Skeletal muscle satellite cell (primary cell): ENCODE data around the gene AGER.
"Not testable (repeated sequence)": the region's sequence is repeated elsewhere in the genome, so short reads cannot be mapped to it uniquely, and the experiment has no call there.

ENCODE experiments used
- H3K27me3 ChIP-seq: 2 replicates; pipeline ENCODE4 v1.7.0; 2013; ENCODE audit warnings: low read length; ENCODE audit not compliant: control insufficient read depth, insufficient read depth
- H3K36me3 ChIP-seq: 2 replicates; pipeline ENCODE4 v1.7.0; 2013; ENCODE audit warnings: mild to moderate bottlenecking, control low read depth, low read length; ENCODE audit not compliant: insufficient read depth
- H3K4me1 ChIP-seq: 2 replicates; pipeline ENCODE4 v1.7.0; 2013; ENCODE audit warnings: low read length; ENCODE audit not compliant: control insufficient read depth, insufficient read depth
- H3K4me2 ChIP-seq: 2 replicates; pipeline ENCODE4 v1.7.0; 2013; ENCODE audit warnings: mild to moderate bottlenecking, low read length
- H3K4me3 ChIP-seq: 2 replicates; pipeline ENCODE4 v1.7.0; 2013; ENCODE audit warnings: low read length
- H3K9ac ChIP-seq: 2 replicates; pipeline ENCODE4 v1.7.0; 2013; ENCODE audit warnings: mild to moderate bottlenecking, low read depth, low read length, moderate library complexity
- H3K9me3 ChIP-seq: replicated peaks from 2 replicates; pipeline ENCODE4 v1.7.0; 2013; ENCODE audit warnings: mild to moderate bottlenecking, control low read depth, low read length

Gene AGER

DNA sequence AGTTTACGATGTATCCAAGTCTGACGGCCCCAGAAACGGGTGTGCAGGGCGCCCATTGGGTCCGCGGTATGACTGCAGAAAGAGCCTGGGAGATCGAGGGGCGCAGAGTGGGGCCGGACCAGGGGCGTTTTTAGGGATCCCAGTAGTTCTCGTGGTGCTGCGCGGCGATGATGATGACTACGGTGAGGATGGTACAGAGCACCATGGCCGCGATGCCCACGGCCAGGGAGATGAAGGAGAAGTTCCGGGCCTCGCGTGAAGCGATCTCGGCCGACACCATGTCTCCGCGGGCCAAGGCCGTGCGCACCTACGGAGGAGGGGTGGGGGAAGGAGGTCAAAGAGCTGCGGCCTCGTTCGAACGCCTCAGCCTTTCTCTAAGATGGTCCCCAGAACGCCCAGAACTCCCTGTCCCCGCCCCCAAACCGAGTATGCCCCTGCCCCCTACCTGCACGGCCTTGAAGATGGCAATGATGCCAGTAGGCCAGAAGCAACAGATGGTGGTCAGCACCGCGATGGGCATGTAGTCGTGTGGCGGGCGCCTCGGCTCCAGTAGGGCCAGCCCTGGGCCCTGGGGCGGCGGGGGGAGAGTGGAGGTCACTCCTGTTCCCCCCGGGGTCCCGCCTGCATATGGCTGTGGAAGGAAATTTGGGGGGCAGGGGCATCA lies 34.8 kb downstream of the AGER start:
- H3K27me3 ChIP-seq, result peaks cover 40% of the 10 kb centered on the region
- H3K4me1 ChIP-seq, result peaks cover 19% of the 10 kb centered on the region
- H3K36me3 ChIP-seq, result no peaks in the 10 kb centered on the region
- no peak overlapping the region for H3K9ac ChIP-seq
- H3K4me3 ChIP-seq, result no peak overlapping the region
- H3K4me2 ChIP-seq, result no peak overlapping the region
- H3K9me3 ChIP-seq, result no peaks in the 10 kb centered on the region

DNA sequence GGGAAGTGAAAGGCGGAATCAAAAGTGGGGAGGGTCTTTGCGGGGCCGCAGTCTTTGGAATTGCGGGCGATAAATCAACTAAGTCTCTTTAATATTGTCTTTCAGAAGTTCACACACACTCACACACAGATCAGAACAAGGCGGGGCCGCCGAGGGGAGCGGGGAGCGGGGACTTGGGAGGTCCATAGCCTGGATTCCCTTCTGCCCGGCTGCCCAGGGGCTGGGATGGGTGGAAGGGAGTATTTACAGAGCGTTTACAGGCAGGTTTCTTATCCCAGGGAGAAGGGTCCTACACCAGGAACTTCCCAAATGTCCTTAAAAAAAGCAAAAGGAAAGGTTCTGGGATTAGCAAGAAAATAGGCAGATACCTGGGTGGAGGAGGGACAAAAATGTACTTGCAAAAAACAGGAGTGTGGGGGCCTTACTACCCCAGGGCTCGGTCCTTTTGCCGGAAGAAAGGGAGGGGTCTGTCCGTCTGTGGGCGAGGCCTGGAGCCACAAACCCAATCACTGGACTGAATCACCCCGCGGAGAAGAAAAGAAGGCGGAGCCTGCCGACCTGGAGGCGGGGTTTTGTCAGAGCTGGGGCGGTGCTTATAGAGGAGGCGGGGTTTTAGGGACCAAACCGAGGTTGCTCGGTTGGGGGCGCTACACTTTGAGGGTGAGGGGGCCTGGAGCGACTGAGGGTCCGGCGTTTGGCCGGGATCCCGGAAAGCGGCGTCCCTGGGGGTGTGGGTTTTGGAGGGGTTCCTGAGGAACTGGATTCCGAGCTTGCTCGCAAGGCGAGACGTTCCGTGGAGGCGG lies 35.6 kb downstream of the AGER start:
- Histone ChIP-seq H3K36me3 (no peaks in the 10 kb centered on the region), H3K4me1 (peaks cover 16% of the 10 kb centered on the region), H3K9ac (no peak overlapping the region), H3K9me3 (no peaks in the 10 kb centered on the region), H3K27me3 (peaks cover 40% of the 10 kb centered on the region), H3K4me3 (no peak overlapping the region), H3K4me2 (no peak overlapping the region)

DNA sequence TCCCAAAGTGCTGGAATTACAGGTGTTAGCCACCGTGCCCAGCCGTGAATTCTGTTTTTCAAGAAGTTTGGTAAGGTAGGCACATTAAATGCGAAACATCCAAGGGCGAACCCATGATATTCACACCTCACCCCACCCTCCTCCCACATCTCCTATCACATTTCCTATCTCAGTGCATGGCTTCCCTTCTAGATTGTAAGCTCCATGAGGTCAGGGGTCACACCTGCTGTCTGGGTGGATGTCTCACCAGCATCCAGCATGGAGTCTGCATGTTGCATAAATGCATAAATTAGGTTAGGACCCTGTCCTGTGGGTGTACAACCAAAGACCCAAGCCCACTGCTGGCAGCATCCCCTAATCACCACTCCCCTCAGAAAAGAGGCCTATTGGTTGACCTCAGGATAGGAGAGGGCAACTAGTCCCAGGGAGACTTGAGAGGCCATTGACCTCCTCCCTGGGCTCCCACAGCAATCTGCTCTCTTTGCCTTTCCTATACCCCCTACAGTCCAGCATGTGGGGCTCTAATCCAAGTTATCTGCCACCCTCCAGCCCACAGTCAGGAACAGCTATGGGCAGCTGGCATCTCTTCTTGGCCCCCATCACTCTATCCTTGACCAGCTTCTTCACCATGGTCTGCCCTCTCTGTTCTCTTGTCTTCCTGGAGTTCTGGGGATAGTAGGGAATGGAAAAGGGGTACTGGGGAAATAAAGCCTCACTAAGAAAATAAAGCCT lies 36.5 kb downstream of the AGER start:
- Histone ChIP-seq H3K27me3 (peaks cover 40% of the 10 kb centered on the region), H3K9me3 (no peaks in the 10 kb centered on the region), H3K4me2 (no peak overlapping the region), H3K4me3 (no peak overlapping the region), H3K4me1 (peaks cover 6% of the 10 kb centered on the region), H3K9ac (no peak overlapping the region), H3K36me3 (no peaks in the 10 kb centered on the region)

DNA sequence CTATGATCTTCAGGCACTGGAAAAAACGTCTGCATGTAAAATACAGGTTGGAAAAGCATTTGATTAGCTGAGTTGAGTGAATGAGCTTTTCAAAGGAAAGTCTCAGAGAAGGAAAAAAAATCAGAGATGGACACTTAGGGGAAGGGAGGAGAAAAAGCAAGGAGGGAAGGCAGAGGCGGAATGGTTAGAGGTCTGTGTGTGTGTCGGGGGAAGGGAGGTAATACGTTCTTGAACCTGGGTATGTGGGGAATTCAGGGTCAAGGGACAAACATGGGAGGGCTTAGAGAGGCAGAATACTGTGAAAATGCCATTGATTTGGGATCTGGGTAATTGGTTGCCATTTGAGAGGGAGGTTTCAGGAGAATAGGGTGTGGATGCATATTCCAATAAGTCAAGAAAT lies 37.4 kb downstream of the AGER start:
- H3K9ac ChIP-seq, result no peak overlapping the region
- no peak overlapping the region for H3K4me2 ChIP-seq
- H3K27me3 ChIP-seq, result peaks cover 47% of the 10 kb centered on the region
- H3K4me3 ChIP-seq, result no peak overlapping the region
- no peaks in the 10 kb centered on the region for H3K9me3 ChIP-seq
- no peaks in the 10 kb centered on the region for H3K4me1 ChIP-seq
- no peaks in the 10 kb centered on the region for H3K36me3 ChIP-seq

DNA sequence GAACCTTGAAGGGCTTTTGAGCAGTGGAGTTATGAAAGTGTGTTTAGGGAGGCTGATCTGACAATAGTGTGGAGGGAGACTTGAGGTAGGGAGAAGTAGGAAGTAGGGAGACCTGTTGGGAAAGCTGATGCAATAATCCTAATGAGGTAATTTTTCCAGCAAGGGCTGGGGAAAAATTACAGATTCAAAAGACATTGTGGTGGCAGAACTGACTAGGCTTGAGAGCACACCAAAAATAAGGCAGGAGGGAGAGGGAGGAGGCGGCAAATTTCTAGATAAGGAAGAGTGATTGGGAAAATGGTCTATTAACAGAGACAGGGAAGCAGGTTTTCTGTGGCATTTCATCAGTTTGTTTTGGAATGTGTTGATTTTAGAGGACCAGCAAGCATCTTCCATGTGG lies 37.8 kb downstream of the AGER start:
- no peak overlapping the region for H3K4me3 ChIP-seq
- H3K36me3 ChIP-seq, result no peaks in the 10 kb centered on the region
- H3K9ac ChIP-seq, result no peak overlapping the region
- H3K4me1 ChIP-seq, result no peaks in the 10 kb centered on the region
- no peaks in the 10 kb centered on the region for H3K9me3 ChIP-seq
- H3K4me2 ChIP-seq, result no peak overlapping the region
- peaks cover 50% of the 10 kb centered on the region for H3K27me3 ChIP-seq

DNA sequence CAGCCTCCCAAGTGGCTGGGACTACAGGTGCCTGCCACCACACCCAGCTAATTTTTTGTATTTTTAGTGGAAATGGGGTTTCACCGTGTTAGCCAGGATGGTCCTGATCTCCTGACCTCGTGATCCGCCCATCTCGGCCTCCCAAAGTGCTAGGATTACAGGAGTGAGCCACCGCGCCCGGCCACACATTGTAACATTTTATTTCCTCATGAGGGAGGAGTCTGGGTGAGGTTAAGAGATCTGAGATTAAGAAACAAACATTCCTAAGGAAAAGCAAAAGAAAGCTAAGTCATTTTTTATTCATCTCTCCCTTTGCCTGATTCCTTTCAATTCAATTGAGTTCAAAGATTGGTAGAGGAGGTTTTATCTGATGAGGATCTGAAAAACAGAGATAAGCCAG lies 39.8 kb downstream of the AGER start:
- H3K36me3 ChIP-seq, H3K4me2 ChIP-seq, H3K4me1 ChIP-seq, H3K4me3 ChIP-seq, H3K9ac ChIP-seq, H3K9me3 ChIP-seq: not testable (repeated sequence)
- H3K27me3 ChIP-seq, result peaks cover 45% of the 10 kb centered on the region

DNA sequence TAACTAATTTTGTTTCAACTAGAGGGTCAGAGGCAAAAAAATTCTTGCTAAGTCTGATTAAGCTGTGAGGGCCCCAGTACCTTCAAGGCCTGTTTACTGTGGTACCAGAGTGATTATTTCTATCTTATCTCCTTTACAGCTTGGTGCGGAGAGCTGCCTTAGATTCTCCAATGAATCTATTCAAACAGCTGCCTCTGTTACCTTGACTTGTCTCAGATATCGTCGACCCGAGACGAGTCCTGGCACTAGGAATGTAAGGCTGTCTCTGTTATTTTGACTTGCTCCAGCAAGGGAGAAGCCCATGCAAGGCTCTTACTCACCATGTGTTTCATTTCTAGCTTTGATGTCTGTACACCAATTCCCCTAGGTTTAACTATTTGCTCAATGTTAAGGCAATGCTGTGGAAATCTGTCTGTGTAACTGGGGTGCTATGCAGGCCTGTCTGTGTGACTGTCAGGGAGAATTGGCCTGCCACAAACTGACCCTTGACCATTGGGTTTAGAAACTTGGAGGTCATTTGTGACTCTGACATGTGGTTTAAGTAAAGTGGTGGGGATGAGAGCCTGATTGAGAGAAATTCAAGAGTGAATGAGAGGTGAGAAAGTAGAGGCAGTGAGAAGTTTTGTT lies 43.5 kb downstream of the AGER start:
- no peak overlapping the region for H3K9ac ChIP-seq
- no peaks in the 10 kb centered on the region for H3K9me3 ChIP-seq
- H3K4me2 ChIP-seq, result no peak overlapping the region
- H3K4me1 ChIP-seq, result no peaks in the 10 kb centered on the region
- H3K27me3 ChIP-seq, result peaks cover 25% of the 10 kb centered on the region
- H3K36me3 ChIP-seq, result no peaks in the 10 kb centered on the region
- H3K4me3 ChIP-seq, result no peak overlapping the region

DNA sequence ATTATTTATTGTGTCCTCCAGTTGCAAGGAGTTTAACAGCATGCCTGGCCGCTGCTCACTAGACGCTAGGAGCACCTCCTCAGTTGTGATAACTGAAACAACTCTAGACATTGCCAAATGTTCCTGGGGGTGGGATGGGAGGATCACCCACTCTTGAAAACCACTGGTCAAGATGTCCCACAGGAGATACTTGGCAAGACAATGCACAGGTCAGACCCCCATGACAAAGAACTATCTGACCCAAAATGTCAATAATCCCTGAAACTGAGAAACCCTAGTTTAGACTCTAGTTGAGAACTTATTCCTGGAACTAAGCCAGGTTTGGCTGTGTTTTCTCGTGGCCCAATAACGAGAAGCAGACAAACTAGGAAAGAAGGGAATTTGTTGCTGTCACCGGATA lies 44.5 kb downstream of the AGER start:
- Histone ChIP-seq H3K27me3 (peaks cover 26% of the 10 kb centered on the region), H3K9me3 (no peaks in the 10 kb centered on the region), H3K9ac (no peak overlapping the region), H3K4me1 (no peaks in the 10 kb centered on the region), H3K4me2 (no peak overlapping the region), H3K36me3 (no peaks in the 10 kb centered on the region), H3K4me3 (no peak overlapping the region)

DNA sequence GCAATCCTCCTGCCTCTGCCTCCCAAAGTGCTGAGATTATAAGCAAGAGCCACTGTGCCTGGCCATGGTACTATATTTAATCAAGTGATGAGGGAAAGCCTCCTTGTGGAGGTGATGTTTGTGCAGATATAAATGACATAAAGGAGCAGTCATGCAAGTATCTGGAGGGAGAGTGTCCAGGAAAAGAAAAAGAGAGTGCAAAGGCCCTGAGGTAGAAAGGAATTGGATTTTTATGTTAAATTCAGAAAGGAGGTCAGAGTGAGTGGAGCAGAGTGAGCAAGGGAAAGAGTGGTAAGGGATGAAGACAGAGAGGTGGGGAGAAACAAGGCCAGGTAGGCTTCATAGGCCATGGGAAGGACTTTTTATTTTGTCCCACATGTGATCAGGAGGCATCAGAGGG lies 46.6 kb downstream of the AGER start:
- H3K27me3 ChIP-seq, result peaks cover 28% of the 10 kb centered on the region

DNA sequence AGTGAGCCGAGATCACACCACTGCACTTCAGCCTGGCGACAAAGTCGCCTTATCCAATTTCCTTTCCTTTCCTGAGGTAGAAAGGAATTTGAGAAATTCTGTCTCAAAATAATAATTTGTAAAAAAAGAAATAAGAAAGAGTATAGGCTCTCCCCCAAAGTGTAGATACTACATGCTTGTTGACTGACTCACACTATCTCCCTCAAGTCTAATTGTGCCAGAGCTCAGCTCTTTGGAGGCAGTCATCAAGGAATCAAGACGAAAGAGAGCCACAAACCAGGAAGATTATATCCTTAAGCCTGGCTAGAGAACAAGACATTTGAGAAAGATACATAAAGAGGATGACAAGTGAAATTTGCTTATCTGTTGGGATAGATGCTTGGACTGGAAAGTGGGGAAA lies 50.3 kb downstream of the AGER start:
- Histone ChIP-seq H3K36me3 (no peaks in the 10 kb centered on the region), H3K4me3 (no peak overlapping the region), H3K9ac (no peak overlapping the region), H3K4me1 (peaks cover 10% of the 10 kb centered on the region), H3K27me3 (peaks cover 18% of the 10 kb centered on the region), H3K9me3 (no peaks in the 10 kb centered on the region), H3K4me2 (no peak overlapping the region)

More for the DNA sequence above, 46.6 kb downstream of the AGER start:
- Histone ChIP-seq H3K9me3 (no peaks in the 10 kb centered on the region), H3K9ac (no peak overlapping the region), H3K4me3 (no peak overlapping the region), H3K4me2 (no peak overlapping the region), H3K4me1 (no peaks in the 10 kb centered on the region), H3K36me3 (no peaks in the 10 kb centered on the region)

DNA sequence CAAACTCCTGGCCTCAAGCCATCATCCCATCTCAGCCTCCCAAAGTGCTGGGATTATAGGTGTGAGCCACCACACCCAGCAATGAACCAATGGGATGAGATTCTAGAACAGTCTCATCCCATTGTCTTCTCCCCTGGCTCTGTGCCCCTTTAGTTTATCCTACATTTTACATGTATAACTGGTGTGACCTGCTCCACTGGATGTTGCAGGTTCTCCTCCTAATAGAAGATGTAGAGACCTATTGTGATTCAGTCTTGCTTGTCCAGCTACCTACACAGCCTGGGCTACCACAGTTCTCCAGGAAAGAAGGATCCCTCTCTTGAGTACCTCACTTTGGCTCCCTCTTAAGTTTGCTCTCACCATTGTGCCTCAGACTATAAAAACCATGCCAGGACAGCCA lies 51.9 kb downstream of the AGER start:
- H3K36me3 ChIP-seq, result peaks cover 2% of the 10 kb centered on the region
- no peak overlapping the region for H3K4me2 ChIP-seq
- no peak overlapping the region for H3K9ac ChIP-seq
- H3K4me1 ChIP-seq, result peaks cover 19% of the 10 kb centered on the region
- peaks cover 14% of the 10 kb centered on the region for H3K27me3 ChIP-seq
- H3K9me3 ChIP-seq, result no peaks in the 10 kb centered on the region
- H3K4me3 ChIP-seq, result no peak overlapping the region
